NK-92 (cell line): Measurements from ENCODE around the gene DHX29.

ENCODE experiments used
- DNase-seq: peaks from one replicate; lab custom pipeline; 2025; ENCODE audit not compliant: unreplicated experiment; lab: John Stamatoyannopoulos, UW

Gene DHX29

DNA sequence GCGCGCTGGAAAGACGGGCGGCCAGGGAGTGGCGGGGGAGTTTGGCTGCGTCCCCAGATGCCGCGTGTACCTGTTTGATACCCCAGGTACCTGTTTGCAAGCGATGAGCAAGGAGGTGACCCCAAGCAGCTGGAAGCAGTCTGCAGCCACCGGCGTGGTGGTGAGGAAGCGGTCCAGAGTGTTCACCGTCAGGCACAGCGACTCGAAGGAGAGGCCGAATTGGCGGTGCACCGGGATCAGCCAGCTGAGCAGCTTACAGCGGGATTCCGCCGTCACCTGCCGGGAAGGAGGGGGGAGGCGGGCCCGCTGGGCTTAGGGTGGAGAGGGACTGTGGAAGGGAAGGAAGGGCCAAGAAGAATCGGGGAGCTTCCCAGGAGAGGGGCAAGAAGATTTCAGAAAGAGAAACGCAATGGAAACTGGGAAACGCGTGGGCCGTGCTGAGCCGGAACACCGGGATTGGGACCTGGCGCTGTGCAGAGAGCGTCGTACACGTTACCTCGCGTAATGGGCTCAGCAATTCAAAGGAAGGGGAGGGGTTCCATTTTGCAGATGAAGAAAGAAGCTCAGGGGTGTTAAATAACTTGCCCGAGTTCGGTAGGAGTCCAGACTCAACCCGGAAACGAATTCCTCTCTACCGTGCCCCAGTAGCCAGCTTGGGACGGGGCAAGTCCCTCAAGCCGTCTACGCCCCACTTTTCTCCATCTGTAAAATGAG, 75.1 kb downstream of the DHX29 start:
- no peak for DNase-seq

DNA sequence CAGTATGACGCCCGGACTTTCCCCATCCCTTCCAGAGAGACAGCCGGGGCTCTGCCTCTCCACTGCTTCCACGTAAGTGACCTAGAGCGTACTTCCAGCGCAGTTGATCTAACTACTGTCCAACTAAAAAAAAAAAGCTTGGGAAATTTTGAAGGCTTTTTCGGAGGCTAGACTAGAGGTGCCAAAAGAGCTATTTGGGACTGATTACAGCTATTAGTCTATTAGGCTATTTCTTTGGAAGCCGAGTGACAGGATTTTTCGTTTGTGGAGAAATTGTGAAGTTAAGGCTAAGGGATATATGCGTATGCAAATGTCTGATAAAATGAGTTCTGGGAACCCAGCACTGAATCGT, 75.6 kb downstream of the DHX29 start:
- no peak for DNase-seq

DNA sequence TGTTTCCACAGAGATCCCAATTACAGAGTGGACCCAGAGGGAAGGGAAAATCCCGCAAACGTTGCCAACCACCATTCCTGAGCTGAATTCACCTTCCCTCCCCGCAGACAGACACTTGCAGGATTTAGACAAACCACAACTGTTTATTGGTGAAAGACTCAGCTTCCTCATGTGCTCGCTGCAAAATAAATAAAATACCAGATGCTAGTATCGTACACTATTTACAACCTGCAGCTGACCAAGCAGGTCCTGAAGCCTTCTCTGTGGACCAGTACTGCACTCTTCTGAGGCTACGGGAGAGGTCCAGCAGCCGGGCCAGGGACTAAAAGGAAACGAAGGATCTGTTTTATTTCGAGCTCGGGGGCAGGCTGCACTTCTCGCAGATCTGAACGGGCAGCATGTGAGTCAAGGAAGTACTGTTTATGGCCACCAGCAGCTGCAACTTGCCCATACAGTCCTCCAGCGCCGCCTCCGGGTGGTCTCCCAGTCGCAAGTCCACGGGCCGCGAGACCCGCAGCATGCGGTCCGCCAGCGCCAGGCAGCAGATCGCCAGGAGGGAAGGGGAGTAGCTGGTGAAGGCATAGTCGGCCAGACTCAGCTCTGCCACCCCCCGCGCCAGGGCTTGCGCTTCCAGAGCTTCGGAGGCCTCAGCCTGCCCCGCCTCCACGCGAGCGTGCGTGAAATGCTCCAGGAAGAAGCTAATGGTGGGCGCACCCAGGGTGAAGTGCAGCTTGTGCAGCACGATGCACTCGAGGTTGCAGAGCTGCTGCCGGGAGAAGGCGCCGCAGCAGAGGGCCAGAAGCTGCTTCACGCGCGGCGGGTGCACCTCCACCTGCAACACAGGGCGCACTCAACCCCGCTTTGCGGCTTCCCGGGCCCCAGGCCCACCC, 76.2 kb downstream of the DHX29 start:
- DNase-seq = no peak

DNA sequence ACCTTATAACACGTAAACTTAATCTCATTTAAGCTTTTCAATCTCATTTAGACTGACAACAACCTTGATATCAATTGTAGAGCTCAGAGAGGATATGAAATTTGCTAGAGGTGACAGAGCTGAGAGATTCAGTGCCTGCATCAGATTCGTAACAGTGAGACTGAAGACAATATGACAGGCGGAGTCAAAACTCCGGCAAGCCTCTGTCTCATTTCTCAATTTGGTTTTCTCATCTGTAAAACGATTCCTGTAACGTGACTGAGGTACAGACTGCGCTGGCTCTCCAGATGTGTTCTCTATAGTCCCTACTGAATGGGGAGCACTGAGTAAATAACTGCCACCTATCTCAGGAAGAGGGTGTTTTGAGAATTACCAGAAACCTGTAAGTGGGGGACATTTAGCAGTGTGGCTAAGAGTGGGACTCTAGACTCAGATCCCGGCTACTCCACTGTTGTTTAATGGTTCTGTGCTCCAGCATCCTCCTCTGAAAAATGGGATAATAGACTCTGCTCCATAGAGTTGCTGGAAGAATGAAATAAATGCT, 77.3 kb downstream of the DHX29 start:
- no peak for DNase-seq

DNA sequence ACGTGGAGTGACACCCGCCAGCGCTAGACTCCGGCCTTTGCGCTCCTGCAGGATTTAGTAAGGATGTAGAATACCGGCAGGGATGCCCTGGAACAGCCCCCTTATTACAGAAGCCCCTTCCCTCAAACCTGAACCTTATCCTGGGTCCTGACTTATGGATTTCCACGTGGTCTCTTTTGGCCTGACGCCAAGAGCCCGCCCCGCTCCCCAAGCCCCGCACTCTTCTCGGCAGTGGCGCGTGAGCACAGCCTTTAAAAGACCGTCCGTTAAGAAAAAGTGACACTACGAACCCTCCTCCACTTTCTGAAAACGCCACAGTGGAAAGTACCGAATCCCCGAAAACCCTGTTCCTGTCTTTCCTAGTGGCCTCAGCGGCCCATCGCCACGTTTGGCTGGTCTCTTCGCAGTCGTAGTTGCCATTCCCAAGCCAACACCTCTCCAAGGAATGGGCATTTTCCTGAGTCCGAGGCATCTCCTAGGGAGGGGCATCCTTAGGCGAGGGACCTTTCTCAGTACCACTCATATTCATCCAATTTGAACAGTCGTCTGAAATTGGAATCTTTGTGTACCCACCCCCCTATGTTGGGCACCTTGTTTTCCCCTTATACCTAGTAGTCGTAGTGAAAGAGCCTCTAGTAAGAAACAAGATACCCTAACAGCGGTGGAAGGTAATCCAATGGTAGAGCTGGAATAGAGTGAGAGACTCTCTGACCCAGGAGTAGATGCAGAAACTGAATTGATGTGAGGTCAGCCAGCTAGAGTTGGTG, 79.6 kb downstream of the DHX29 start:
- no peak for DNase-seq

DNA sequence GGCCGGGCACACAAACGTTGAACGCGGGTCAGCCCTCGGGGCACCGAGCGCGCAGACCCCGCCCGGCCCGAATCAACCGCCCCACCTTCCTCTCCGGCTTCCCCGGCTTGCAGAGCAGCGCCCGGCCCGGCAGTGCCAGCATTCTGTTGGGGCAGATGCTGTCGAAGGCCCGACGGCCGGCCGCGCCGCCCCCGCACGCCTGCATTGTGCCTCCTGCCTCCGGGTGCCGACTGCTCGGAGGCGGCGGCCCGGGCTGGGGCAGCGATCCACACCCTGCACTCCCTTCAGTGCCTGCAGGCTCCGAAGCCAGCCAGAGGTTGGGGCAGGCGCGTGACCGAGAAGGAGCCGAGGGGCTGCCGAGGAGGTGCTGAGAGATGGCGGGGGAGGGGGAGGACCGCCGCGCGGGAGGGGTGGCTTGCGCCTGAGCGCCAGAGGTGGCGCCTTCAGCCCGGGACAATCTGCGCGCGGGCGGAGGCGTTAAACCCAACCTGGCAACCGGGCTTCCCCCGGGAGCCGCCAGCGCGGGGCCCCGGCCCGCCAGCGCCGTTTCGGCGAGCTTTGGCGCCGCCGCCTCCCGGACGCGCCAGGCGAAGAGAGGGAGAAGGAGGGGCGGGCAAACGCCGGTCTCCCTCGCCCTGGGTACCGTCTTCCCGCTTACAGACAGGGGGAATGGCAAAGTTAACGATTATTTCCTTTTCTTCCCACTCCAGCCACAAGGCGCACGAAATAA, 80.4 kb downstream of the DHX29 start, which contains the start of gene MCIDAS:
TSS of gene MCIDAS (minus strand) at position 382 of the 730 bp plus-strand sequence. CDS start at position 205, 177 bp downstream.
- DNase-seq = no peak

DNA sequence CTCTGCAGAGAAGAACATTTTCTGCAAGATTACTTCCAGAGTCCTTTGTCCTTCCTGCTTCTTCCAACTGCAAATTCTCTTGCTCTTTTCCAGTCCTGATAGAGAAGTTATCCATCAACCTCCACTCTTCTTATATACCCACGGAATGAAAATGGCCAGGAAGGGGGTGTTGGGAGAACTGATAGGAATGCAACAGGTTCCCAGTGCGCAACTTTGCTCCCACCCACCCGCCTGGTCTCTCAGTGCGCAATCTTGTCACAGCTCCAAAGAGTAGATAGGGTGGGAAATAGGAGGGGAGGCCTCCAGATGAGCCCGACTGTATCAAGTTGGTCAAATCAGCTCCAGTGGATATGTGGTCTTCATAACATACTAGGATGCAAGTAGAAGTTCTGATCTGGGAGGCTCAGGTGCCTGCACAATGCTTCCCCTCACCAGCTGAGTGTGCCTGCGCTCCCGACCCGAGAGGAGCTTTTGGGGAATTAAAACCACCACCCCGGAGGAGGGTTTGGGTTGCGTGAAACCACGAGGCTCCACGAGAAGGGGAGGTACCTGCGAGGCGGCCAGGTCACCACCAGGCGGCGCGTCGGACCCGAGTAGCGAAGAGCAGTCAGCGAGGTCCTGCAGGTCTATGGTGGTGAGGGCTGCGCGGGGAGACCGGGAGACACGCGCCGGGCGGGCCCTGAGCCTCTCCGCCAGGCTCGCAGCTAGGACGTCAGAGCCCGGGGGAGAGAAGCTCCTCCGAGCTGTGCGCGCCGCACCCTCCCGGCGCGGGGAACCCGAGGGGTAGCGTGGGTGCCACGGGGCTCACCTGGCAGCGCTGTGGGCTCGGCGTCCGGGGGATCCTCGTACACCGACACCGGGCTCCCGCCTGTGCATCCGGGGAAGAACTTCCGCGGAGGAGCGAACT, 81.2 kb downstream of the DHX29 start:
- no peak for DNase-seq

DNA sequence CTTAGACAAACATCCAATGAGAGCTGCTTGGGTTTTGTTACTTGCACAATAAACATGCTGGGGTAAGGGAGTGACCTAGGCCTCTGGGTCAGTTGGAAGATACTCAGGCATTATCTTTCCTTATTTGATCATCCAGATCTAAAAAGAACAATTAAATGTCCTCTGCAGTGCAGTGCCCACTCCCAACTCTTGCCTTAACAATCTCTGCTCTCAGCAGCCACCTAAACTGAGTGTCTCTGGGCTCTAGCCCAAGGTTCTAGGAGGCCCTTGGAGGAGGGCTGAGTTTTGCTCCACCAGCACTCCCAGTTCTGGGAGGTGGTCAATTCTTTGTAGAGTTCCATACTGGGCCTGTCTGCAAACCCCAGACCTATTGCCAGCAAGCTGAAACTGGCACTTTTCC, 82.1 kb downstream of the DHX29 start:
- DNase-seq = no peak

DNA sequence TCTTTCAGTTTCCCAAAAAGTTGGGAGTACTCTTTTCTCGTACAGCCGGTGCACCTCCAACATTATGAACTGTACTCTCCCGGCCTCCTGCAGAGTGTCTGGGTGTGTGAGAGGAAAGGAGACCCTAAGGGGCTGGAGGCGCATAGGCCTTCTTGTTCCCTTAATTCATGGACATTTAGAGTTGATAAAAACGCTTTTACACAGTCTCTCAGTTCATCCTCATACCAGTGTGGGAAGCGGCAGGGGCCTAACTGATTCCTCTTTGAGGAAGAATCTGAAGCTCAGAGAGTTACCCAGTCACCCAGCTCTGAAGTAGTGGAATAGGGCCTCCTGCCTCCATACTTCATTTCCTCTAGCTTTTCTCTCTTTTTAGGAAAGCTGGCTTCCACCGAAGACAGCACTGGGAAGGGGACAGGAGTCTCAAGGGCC, 83.7 kb downstream of the DHX29 start:
- no peak for DNase-seq

DNA sequence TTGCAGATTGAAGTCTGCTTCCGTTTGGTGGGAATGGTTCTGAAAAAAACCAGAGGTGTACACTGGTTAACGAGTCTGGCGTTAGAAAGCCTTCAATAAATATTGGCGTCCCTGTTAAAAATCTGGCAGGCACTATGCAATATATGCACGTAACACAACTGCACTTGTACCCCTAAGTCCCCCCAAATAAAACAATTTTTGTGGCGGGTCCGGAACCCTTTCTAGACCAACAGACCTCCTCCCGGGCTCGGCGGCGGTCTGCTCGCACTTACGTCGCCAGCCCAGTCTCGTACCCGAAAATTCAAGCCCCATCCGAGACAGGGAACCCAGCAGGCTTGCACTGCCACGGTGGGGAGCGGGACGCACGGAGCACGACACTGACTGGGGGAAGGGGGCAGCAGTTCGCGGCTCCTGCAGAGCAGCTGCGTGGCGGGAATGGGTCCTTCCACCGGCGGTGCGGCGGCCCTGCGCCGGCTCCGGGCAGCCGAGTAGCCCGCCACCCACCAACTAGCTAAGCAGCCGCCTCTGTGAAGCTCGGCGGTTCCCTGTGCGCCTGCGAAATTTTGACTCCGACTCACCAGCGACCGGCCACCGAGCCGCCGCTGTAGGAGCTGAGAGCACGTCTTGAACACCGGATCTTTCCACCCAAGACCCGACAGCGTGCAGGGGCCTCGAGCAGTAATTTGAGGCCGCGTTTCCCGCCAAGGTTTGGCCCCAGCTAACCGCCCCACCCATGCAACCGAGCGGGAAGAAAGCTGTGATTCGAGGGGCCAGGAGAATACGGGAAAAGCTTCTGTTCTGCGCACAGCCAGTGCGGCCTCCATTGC, 84.3 kb downstream of the DHX29 start:
- DNase-seq = no peak

DNA sequence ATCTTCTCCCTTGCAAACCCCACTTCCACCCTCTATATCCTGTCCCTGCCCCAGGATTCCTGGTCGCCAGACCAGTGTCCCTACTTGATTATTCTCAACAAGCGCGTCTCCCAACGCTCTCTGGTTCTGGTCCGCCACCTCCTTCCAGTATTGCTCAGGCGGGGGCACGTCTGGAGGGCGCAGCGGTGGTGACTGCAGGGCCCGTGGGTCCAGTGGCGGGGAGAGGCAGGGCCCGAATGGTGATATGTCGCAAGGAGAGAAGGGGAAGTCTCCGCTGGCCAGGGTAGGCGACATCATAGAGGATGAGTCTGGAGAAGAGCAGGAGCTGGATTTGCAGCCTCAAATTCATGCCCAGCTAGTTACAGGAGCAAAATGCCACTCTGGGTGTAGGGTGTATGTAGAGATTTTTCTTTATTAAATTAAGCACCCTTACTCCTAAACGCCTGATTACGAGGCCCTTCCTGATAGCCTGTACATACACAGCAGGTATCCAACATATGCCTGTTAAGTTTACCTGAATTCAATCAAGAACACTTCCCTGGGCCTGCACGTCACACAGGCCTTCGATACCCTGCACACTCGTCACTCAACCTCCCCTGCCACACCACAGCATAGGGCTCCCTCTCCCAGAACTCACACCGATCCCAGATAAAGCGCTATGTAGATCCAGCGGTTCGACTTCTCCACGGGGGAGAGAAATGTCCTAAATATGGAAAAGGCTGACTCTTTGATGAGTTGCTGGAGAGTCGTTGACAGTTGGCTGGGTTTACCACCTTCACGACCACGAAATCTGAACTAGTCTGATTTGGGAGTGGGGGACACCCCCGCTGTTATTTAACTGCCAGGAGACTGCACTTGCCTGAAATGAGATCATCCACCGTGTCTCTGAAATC, 85.2 kb downstream of the DHX29 start:
- DNase-seq = no peak

DNA sequence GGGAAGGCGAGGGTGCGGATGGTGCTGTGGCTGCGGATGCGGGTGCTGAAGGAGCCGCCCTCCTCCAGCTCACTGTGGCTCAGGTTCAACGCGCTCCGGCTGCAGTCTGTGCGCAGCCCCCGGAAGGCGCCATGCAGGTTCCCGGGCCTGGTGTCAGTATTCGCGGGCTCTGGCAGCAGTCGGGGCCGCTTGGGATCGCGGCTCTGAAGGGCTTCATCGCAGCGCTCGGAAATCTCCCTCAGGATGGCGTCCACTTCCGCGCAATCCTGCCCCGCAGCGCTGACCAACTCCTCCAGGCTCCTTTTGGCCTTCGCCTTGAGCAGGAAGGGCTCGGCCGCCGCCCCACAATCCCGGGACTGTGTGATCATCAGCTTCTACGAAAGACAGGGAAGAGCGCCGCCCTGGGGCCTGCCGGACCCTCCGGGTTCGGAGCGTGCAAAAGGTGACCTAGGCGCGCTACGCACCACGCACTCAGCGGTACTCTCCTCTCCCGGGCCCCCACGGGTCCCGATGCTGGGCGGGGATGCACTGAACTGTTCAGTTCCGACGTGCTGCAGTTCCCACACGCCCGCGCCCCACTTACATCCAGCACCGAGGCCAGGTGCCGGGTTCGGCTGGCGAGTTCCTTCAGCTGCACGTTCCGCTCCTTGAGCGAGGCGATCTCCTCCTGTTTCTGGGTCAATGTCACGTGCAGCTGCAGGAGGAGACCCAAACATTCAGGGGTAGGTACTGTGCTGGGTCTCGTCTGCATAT, 86.9 kb downstream of the DHX29 start:
- no peak for DNase-seq

DNA sequence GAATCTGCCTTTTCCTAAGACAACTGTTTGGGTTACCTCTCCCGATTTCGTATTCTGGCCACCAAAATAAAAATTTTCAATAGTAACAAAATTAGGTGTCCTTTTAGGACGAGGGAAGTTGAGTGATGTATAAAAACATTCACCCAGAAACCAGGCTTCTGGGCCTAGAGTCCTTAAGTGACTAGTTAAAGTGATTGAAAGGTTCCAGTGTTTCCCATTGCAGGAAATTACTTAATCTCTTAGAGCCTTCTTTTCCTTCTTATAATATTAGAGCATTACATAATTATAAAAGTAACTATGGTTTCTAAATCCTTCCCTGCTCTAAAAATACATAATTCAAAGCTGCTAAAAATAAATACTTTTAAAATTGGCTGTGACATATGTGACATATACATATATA, 87.7 kb downstream of the DHX29 start:
- no peak for DNase-seq

DNA sequence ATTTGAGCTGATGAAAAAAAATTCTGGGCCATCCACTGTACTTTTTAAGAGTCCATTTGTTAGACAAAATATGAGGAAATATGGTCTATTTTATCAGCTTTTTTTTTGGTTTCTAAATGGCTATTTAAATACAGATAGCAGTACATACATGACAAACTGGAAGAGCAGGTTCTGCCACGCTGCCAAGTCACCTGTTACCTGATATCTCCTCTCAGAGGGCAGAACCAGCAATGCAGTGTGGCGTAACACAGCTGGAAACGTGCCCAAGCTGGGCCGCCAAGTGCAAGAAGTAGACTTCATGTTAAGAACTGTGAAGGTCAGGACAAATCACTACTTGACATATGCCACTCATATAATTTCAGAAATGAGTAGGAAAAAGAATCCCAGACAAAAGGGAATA, 88.5 kb downstream of the DHX29 start:
- no peak for DNase-seq

DNA sequence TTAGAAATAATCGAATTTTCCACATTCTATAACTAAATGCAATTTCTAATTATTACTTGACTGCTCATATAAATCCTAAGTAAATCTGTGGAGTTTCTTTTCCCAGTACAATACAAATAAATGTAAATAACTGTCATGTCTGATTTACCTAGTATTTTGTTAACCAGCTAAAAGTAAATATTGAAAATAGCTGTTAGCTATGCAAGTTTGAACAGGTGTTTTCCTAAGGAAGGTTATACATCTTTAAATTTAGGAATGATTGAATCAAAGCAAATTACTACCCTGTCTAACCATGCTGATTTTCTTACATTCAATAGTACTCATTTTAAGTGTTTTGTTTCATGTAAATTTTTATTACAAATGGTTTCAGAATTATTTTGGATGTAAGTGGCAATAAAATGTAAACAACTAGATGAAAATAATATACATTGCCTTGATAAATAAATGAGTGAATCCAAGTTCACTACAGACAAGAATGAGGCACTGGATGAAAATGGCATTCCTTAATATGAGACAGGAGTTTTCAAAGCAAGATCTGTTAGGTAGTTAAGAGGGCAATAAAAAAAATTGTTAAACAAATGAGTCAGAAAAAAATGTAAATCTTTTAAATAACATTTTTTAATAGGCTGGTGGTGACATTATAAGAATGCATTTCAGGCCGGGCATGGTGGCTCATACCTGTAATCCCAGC, 96.2 kb downstream of the DHX29 start:
- DNase-seq = no peak
